PC-3 (cell line): ENCODE data around the gene TMEM271.

ENCODE experiments used
- EZH2 ChIP-seq: fragments of 300-600 bp; sonication (generic); IDR thresholded peaks from one replicate; pipeline ENCODE4 v1.6.1; 2017; ENCODE audit warnings: antibody characterized with exemption, mild to moderate bottlenecking, low read length; ENCODE audit not compliant: unreplicated experiment
- TF ChIP-seq, protein P1 (sequence below): fragments of 300-600 bp; sonication (generic); conservative IDR thresholded peaks from 2 replicates; pipeline ENCODE4 v1.5.1; 2017; ENCODE audit warnings: antibody characterized with exemption, low read depth, mild to moderate bottlenecking, low read length

GRCh38 chr4:583820-584219 lies 7.7 kb upstream of the TMEM271 start:
- TF ChIP-seq, protein P1, sequence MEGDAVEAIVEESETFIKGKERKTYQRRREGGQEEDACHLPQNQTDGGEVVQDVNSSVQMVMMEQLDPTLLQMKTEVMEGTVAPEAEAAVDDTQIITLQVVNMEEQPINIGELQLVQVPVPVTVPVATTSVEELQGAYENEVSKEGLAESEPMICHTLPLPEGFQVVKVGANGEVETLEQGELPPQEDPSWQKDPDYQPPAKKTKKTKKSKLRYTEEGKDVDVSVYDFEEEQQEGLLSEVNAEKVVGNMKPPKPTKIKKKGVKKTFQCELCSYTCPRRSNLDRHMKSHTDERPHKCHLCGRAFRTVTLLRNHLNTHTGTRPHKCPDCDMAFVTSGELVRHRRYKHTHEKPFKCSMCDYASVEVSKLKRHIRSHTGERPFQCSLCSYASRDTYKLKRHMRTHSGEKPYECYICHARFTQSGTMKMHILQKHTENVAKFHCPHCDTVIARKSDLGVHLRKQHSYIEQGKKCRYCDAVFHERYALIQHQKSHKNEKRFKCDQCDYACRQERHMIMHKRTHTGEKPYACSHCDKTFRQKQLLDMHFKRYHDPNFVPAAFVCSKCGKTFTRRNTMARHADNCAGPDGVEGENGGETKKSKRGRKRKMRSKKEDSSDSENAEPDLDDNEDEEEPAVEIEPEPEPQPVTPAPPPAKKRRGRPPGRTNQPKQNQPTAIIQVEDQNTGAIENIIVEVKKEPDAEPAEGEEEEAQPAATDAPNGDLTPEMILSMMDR: no peak
- TF ChIP-seq EZH2: no peak
